NCI-H446 treated with DMSO at 0.1 percent for 48 hours (cell line): ENCODE results near the gene SLC10A4.
A peak's percentile ranks its signal among the peaks of the same experiment; 100 is the strongest.
"Not testable (repeated sequence)": the region's sequence is repeated elsewhere in the genome, so short reads cannot be mapped to it uniquely, and the experiment has no call there.

Experiments used
- DNase-seq: peaks from one replicate; lab custom pipeline; 2025; lab: John Stamatoyannopoulos, UW

Gene SLC10A4, protein sequence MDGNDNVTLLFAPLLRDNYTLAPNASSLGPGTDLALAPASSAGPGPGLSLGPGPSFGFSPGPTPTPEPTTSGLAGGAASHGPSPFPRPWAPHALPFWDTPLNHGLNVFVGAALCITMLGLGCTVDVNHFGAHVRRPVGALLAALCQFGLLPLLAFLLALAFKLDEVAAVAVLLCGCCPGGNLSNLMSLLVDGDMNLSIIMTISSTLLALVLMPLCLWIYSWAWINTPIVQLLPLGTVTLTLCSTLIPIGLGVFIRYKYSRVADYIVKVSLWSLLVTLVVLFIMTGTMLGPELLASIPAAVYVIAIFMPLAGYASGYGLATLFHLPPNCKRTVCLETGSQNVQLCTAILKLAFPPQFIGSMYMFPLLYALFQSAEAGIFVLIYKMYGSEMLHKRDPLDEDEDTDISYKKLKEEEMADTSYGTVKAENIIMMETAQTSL

DNA sequence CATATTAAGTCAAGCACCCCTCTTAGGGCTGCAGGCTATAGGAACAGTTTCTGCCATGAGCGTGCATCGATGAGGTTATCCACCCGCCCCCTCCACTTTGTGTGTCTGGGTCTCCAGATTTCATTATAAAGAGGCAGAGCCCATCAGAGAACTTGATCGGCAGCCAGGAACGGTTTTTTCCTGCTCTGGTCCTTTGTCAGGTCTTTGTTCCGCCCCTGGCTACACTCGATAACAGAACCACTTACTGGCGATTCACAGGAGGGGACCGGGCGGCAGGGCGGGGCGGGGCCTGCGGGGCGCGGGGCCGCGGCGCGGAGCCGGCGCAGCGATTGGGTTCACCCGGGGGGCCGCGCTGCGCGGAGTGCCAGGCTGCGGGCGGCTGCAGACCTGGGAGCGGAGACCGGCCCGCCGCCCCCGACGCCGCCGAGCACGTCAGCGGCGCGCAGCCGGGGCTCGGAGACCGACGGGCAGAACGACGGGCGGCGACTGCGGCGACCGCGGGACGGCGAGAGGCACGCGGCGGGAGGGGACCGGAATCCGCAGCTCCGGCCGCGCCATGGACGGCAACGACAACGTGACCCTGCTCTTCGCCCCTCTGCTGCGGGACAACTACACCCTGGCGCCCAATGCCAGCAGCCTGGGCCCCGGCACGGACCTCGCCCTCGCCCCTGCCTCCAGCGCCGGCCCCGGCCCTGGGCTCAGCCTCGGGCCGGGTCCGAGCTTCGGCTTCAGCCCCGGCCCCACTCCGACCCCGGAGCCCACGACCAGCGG is at the start of gene SLC10A4:
SLC10A4 (plus strand) TSS at position 338 of the 771 bp plus-strand sequence; CDS start at position 557, 219 bp downstream.
- no peak for DNase-seq

DNA sequence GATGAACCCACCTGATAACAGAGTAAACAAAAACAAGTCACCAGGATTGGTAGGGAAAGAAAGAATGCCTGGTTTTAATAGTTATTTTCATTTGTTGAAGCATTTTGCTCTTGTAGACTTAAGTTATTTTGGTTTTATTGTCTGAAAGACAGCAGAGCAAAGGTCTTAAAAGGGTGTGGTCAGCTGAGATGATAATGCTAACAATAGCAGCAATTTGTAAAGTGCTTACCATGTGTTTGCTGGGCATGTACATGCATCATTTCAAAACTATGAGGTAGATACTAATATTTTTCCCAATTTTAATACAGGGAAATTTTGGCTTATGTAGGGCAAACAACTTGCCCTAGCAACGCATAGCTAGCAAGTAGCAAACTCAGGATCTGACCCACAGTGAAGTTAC is 46.8 kb upstream of the SLC10A4 start:
- DNase-seq, result no peak

DNA sequence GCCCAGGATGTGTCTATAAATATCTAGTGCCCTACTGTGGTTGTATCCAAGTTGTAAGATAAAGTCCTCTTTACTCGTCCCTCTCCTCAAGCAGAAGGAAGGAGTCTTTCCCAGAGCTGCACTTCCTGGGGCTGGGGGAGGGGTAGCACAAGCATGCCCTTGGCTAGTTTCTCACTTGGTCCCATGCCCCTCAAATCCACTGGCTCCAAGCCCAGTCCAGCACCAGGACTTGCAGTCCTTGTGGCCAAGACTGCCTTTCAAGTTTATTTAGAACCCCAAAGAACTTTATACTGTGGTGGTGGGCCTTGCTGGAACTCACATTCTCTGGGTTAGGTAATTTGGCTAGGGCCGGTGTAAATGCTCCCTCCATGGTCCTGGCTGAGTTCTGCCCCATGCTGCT is 43.2 kb upstream of the SLC10A4 start:
- no peak for DNase-seq

GRCh38 chr4:48440914-48441313 is 42.2 kb upstream of the SLC10A4 start:
- not testable (repeated sequence) for DNase-seq

DNA sequence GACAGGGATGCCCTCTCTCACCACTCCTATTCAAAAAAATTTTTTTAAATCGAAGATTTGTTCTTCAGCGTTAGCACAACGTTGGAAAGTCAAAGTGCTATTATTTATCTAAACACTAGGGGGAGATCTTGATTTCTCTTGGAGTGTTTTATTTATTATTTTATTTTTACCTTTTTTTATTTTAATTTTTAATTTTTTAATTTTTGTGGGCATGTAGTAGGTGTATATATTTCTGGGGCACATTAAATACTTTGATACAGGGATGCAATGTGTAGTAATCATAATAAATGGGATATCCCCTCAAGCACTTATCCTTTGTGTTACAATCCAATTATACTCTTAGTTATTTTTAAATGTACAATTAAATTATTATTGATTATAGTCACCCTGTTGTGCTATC is 37.4 kb upstream of the SLC10A4 start:
- peak; percentile 2 for DNase-seq

DNA sequence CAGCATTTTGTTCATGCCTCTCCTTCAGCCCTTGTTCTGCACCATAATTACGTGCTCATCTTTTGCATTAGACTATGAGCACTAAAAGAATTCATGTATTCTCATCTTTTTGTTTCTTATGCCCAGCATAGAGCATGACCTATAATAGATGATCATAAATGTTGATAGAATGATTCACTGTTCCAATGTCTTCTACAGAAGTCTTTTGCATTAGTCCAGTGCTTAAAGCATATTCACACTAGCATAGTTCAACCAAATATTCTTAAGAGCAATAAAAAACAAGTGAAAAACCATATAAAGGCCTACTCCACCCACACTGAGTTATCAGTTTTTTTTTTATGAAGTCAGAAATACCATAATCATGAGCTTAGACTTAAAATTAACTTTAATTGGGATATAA is 36.5 kb upstream of the SLC10A4 start:
- no peak for DNase-seq

- no peak for DNase-seq
Observed at GRCh38 chr4:48449151-48449550, 34.0 kb upstream of the SLC10A4 start.

GRCh38 chr4:48450740-48451139 is 32.4 kb upstream of the SLC10A4 start:
- DNase-seq, result no peak

DNA sequence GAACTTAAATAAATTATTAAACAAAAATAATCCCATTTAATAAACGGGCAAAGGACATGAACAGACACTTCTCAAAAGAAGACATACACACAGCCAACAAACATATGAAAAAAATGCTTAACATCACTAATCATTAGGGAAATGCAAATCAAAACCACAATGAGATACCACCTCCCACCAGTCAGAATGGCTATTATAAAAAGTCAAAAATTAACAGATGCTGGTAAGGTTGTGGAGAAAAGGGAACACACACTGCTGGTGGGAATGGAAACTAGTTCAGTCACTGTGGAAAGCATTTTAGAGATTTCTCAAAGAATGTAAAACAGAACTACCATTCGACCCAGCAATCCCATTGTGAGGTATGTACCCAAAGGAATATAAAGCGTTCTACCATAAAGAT is 31.5 kb upstream of the SLC10A4 start:
- not testable (repeated sequence) for DNase-seq

DNA sequence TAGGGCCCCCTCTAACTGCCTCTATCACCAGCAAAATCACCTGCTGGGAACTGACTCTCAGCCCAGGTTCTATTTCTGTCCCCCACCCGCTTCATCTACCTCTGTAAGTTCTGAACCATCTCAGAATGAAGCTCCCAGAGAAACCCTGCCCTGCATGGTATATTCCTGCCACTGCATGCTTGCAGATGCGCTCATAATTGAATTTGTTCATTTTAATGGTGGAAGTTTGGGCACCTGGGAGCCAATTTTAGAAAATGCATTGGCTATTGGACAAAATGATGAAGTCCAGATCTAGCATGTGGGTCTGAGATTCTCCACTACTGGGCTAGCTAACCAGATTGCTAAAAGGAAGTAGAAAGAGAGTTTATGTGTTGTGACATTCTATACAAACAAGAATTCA is 28.6 kb upstream of the SLC10A4 start:
- no peak for DNase-seq

GRCh38 chr4:48461000-48461399 is 22.1 kb upstream of the SLC10A4 start:
- DNase-seq, result no peak

DNA sequence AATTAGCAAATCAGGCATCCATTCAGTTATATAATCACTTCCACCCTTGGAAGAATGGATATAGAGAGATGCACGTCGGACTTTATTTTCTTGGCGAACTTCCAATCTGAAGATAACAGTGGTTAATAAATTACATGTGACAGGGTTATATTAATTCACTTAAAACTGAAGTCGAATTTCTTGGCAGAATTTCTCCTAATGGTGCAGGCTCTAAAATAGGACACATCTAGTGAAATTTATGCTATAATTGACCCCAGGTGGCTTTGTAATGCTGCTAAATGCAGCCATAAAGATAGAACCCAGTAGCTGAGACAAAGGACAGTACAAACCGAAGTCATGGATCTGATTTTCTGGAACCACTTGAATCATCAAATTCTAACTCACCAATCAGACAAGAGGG is 20.8 kb upstream of the SLC10A4 start:
- DNase-seq, result no peak

- no peak for DNase-seq
Observed at GRCh38 chr4:48467442-48467841, 15.7 kb upstream of the SLC10A4 start.

DNA sequence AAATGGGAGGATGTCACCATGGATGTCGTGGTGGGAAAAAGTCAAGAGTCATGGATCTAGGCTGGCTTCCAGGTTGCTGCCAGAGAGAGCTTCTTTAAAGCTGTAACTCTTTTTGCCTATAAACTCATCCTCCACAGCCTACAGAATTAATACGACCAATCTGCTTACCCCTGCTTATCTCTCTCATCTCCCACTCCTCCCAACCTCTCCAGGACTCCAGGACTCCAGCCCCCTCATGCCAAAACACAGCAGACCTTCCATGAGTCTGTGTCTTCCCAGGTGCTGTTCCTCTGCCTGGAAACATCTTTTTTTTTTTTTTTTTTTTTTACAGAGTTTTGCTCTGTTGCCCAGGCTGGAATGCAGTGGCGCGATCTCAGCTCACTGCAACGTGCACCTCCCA is 15.3 kb upstream of the SLC10A4 start:
- DNase-seq, result no peak

DNA sequence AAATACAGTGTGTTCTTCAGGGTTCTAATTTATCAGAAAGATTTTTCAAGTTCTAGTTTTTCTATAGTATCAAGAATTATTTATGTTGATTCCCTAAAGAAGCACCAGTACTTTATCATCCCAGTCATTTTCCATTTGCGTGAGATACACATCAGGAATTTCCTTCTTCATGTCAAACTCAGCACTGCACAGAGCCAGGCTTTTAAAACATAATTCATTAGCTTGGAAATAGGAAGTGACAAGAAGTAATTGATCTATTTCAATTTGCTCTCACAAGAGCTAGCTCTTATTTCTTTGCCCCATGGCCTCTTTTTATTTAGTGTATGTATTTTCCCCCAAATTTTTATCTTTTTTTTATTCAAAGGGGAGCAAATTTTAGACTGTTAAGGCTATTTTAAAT is 13.0 kb upstream of the SLC10A4 start:
- DNase-seq, result no peak

DNA sequence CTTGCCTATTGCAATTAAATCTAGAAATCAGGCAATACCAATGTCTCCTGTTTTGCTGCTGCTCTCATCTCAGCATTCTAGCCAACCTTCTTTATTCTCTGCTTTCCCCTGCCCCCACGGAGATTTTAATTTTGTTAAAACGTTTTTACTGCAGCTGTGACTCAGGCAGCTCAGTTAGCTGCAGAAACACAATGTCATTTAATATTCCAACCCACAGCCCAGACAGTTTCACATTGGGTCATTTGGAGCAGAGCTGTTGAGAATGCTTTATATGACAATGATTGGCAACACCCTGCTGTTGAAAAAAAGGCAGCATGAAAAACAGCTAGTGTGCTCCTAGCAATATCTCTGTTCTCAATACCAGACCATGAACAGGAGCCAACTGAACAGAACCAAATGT is 12.6 kb upstream of the SLC10A4 start:
- no peak for DNase-seq

DNA sequence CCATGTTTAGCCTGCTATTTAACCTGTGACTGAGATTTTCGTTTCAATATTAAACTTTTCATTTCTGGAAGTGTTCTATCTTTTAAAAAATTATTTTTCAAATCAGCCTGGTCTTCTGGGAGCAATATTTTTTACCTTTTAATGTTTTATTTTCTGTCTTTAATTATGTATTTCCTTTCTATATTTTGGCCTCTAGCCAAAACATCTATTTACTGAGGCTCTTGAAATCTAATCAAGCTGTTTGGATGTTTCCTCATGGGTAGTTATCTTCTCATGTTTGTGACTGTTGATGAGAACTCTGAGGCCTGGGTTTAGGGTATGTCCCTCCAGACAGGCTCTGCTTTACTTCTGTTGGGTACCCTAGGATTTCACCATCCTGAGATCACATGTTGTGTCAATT is 10.3 kb upstream of the SLC10A4 start:
- DNase-seq, result no peak

GRCh38 chr4:48475770-48476169 is 7.4 kb upstream of the SLC10A4 start:
- no peak for DNase-seq

- DNase-seq, result no peak
Observed at GRCh38 chr4:48478273-48478672, 4.9 kb upstream of the SLC10A4 start.

- DNase-seq, result no peak
Observed at GRCh38 chr4:48481581-48481980, 1.6 kb upstream of the SLC10A4 start.

DNA sequence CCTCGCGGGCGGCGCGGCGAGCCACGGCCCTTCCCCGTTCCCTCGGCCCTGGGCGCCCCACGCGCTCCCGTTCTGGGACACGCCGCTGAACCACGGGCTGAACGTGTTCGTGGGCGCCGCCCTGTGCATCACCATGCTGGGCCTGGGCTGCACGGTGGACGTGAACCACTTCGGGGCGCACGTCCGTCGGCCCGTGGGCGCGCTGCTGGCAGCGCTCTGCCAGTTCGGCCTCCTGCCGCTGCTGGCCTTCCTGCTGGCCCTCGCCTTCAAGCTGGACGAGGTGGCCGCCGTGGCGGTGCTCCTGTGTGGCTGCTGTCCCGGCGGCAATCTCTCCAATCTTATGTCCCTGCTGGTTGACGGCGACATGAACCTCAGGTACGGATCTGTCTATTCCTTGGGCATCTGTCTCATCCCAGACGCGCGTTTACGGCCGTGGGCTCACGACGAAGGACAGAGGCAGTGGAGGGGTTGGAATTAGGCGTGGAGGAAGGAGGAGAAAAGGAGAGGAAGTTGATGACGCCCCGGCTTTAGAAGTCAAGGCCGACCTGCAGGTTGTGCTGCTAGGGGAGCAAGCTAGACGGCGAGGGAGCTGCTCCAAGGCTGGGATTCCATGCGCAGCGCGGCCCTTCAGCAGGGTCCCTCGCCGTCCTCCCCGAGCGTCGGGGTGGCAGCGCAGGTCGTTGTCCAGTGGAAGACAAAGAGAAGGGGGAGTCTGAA is 792 bp downstream of the SLC10A4 start:
- no peak for DNase-seq

DNA sequence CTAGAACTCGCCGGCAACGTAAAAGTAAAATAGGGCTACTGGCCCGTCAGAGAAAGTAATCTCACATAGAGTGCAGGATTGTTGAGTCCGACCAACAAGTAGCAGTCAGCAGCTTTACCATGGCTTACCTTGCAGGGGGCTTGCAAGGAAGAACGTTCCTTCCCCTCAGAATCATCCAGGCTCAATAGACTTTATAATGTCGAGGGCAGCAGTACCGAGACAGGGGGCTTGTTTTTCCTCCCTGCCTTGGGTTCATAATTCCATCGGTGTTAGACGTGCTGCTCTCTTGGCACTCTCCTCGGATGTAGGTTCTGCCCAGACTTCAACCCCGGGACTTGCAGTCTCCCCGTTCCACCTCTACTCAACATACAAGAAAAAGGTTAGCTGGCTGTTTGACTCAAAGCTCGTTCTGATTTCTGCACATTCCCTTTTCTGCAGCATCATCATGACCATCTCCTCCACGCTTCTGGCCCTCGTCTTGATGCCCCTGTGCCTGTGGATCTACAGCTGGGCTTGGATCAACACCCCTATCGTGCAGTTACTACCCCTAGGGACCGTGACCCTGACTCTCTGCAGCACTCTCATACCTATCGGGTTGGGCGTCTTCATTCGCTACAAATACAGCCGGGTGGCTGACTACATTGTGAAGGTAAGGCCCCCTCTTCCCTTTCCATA is 1.5 kb downstream of the SLC10A4 start:
- DNase-seq, result no peak
